Measurements from ENCODE around the gene MCFD2.

The MCFD2 gene

GRCh38 chr2:46939626-46940359 is 24.2 kb upstream of the MCFD2 start:
- in situ Hi-C loops (cut with MboI; ENCODE audit: low sequenced_read_pairs): no loop called here

GRCh38 chr2:46937471-46937901 is 21.9 kb upstream of the MCFD2 start:
- in situ Hi-C loops (cut with MboI; ENCODE audit: low sequenced_read_pairs): no loop called here

- in situ Hi-C loops (cut with MboI; ENCODE audit: low sequenced_read_pairs): no loop called here
Measured at GRCh38 chr2:46936566-46936965, 21.0 kb upstream of the MCFD2 start.

- in situ Hi-C loops (cut with MboI; ENCODE audit: low sequenced_read_pairs): no loop called here
Measured at GRCh38 chr2:46935071-46935470, 19.5 kb upstream of the MCFD2 start.

GRCh38 chr2:46929612-46930011 is 14.0 kb upstream of the MCFD2 start:
- in situ Hi-C loops (cut with MboI; ENCODE audit: low sequenced_read_pairs): no loop called here

- in situ Hi-C loops (cut with MboI; ENCODE audit: low sequenced_read_pairs): no loop called here
Measured at GRCh38 chr2:46926863-46927262, 11.3 kb upstream of the MCFD2 start.

- in situ Hi-C loops (cut with MboI; ENCODE audit: low sequenced_read_pairs): no loop called here
Measured at GRCh38 chr2:46925474-46926351, 10.1 kb upstream of the MCFD2 start.

- in situ Hi-C loops (cut with MboI; ENCODE audit: low sequenced_read_pairs): no loop called here
Measured at GRCh38 chr2:46924608-46925007, 9.0 kb upstream of the MCFD2 start.

GRCh38 chr2:46924038-46924437 is 8.4 kb upstream of the MCFD2 start:
- in situ Hi-C loops (cut with MboI; ENCODE audit: low sequenced_read_pairs): no loop called here

- in situ Hi-C loops (cut with MboI; ENCODE audit: low sequenced_read_pairs): no loop called here
Measured at GRCh38 chr2:46923041-46923528, 7.5 kb upstream of the MCFD2 start.

GRCh38 chr2:46922606-46923005 is 7.0 kb upstream of the MCFD2 start:
- in situ Hi-C loops (cut with MboI; ENCODE audit: low sequenced_read_pairs): no loop called here

- in situ Hi-C loops (cut with MboI; ENCODE audit: low sequenced_read_pairs): no loop called here
Measured at GRCh38 chr2:46921676-46922448, 6.3 kb upstream of the MCFD2 start.

GRCh38 chr2:46917628-46918027 is 2.0 kb upstream of the MCFD2 start:
- in situ Hi-C loops (cut with MboI; ENCODE audit: low sequenced_read_pairs): no loop called here

- in situ Hi-C loops (cut with MboI; ENCODE audit: low sequenced_read_pairs): no loop called here
Measured at GRCh38 chr2:46915811-46916630, 415 bp upstream of the MCFD2 start.

GRCh38 chr2:46914578-46915230 is 902 bp downstream of the MCFD2 start:
- in situ Hi-C loops (cut with MboI; ENCODE audit: low sequenced_read_pairs): no loop called here

GRCh38 chr2:46913471-46914381 is 1.9 kb downstream of the MCFD2 start:
- in situ Hi-C loops (cut with MboI; ENCODE audit: low sequenced_read_pairs): no loop called here

GRCh38 chr2:46909771-46910419 is 5.7 kb downstream of the MCFD2 start:
- in situ Hi-C loops (cut with MboI; ENCODE audit: low sequenced_read_pairs): no loop called here

- in situ Hi-C loops (cut with MboI; ENCODE audit: low sequenced_read_pairs): no loop called here
Measured at GRCh38 chr2:46909150-46909549, 6.5 kb downstream of the MCFD2 start.

Measured in HL-60/S4 (cell line).